Nephron progenitor cell (in vitro differentiated cells): ENCODE measurements around the gene FGG.

Source experiments
- DNase-seq: peaks from one replicate; pipeline ENCODE4 v3.0.0; 2021
- H3K27ac Mint-ChIP-seq: 2 replicates; pipeline ENCODE4 v1.8.0; 2021; ENCODE audit warnings: mild to moderate bottlenecking, moderate library complexity, mixed read lengths
- H3K27me3 Mint-ChIP-seq: 2 replicates; pipeline ENCODE4 v1.8.0; 2021; ENCODE audit warnings: mild to moderate bottlenecking, low read depth, mixed read lengths; ENCODE audit not compliant: poor library complexity
- H3K36me3 Mint-ChIP-seq: 2 replicates; pipeline ENCODE4 v1.8.0; 2021; ENCODE audit warnings: low read depth, mixed read lengths
- H3K4me1 Mint-ChIP-seq: 2 replicates; pipeline ENCODE4 v1.8.0; 2021; ENCODE audit warnings: mixed read lengths
- H3K4me3 Mint-ChIP-seq: 2 replicates; pipeline ENCODE4 v1.8.0; 2021; ENCODE audit warnings: mild to moderate bottlenecking, moderate library complexity, mixed read lengths
- H3K9me3 Mint-ChIP-seq: 2 replicates; pipeline ENCODE4 v1.8.0; 2021; ENCODE audit warnings: mild to moderate bottlenecking, moderate library complexity, mixed read lengths
- CTCF ChIP-seq: fragments of 200-600 bp; sonication (generic); IDR thresholded peaks from 2 replicates; pipeline ENCODE4 v1.5.0; 2021; ENCODE audit warnings: antibody characterized with exemption

Gene FGG

GRCh38 chr4:154612472-154613414 lies at the start of gene FGG:
Gene FGG (minus strand): TSS chr4:154612656. CDS start chr4:154612609, 47 bp downstream.
- Mint-ChIP-seq H3K27me3 (no peaks in the 10 kb centered on the region), H3K4me1 (no peaks in the 10 kb centered on the region), H3K27ac (no peak within 1 kb of the TSS), H3K36me3 (no peaks in the 10 kb centered on the region), H3K4me3 (no peak within 1 kb of the TSS), H3K9me3 (no peaks in the 10 kb centered on the region)
- no peak for DNase-seq
- no peak for TF ChIP-seq CTCF

DNA sequence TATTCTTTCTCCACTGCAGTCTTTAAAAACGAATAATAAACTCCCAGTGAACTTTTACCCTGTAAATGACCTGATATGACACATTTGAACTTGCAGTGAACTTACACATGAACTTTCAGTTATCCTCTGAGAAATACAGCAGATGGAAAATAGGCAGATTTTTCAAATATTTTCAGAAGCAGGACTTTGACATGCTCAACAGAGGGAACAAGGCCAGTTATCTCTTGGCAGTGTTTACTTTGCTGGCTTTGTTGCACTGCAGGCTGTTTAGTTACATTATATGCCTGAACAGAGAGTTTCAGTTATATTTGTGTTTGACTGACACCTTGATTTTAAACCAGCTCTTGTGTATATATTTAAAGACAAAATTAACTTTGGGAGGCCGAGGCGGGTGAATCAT lies 47.6 kb upstream of the FGG start:
- no peaks in the 10 kb centered on the region for H3K4me1 Mint-ChIP-seq
- TF ChIP-seq CTCF: no peak
- H3K27ac Mint-ChIP-seq: no peak overlapping the region
- DNase-seq: no peak
- H3K36me3 Mint-ChIP-seq: no peaks in the 10 kb centered on the region
- H3K27me3 Mint-ChIP-seq: no peaks in the 10 kb centered on the region
- no peak overlapping the region for H3K4me3 Mint-ChIP-seq
- peaks cover 6% of the 10 kb centered on the region for H3K9me3 Mint-ChIP-seq

DNA sequence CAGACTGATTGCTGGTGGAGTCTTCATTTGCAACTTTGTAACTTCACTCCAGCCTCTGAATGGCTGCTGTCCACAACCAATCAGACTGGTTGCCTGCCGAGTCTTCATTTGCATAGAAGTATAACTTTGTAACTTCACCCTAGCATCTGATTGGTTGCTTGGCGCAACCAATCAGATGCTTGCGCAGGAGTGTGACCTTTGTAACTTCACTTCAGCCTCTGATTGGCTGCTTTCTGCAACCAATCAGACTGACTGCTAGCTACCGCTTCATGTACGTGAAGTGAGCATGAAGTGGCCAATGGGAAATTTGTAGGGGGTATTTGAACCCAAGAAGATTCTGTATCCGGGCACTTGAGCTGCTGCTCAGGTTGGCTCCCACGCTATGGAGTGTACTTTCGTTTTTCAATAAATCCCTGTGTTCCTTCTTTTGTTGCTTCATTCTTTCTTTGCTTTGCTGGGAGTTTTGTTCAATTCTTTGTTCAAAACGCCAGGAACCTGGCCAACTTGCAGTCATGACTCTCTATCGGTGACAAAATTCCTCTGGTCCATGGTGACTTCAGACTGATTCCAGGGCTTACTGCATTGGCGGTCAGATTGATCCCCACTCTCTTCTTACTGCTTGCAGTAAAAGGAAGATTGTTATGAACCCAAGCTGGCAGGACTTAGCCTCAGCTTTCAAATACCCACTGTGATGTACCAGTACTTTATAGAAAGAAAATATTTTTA lies 46.4 kb upstream of the FGG start:
- Mint-ChIP-seq H3K4me3 (no peak overlapping the region), H3K36me3 (no peaks in the 10 kb centered on the region), H3K27ac (no peak overlapping the region), H3K27me3 (peaks cover 2% of the 10 kb centered on the region), H3K9me3 (peaks cover 6% of the 10 kb centered on the region), H3K4me1 (no peaks in the 10 kb centered on the region)
- no peak for TF ChIP-seq CTCF
- no peak for DNase-seq

DNA sequence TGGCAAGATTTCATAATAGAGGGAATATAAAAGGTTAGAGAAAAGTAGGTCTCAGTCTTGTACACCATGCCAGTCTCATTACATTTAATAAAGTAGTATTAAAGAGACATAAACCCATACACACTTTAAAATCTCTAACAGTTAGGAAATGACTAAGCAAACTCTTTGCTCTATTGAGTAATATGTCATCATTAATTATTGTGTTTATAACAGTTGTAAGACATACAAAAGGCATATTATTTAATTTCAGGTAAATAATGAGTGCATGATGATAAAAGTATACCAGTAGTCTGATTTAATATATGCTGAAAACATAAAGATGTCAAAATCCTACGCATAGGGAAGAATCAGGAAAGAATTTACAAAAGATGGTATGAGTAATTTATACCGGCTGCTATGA lies 31.0 kb upstream of the FGG start:
- no peak for DNase-seq
- peaks cover 3% of the 10 kb centered on the region for H3K27me3 Mint-ChIP-seq

GRCh38 chr4:154642373-154643009 lies 30.0 kb upstream of the FGG start:
- no peak for TF ChIP-seq CTCF
- Mint-ChIP-seq H3K9me3 (no peaks in the 10 kb centered on the region), H3K4me3 (no peak overlapping the region), H3K27me3 (peaks cover 3% of the 10 kb centered on the region), H3K36me3 (no peaks in the 10 kb centered on the region), H3K4me1 (peaks cover 2% of the 10 kb centered on the region), H3K27ac (no peak overlapping the region)
- no peak for DNase-seq

More for the DNA sequence above, 31.0 kb upstream of the FGG start:
- H3K9me3 Mint-ChIP-seq: peaks cover 8% of the 10 kb centered on the region
- no peaks in the 10 kb centered on the region for H3K4me1 Mint-ChIP-seq
- no peak overlapping the region for H3K27ac Mint-ChIP-seq
- TF ChIP-seq CTCF: no peak
- no peak overlapping the region for H3K4me3 Mint-ChIP-seq
- H3K36me3 Mint-ChIP-seq: no peaks in the 10 kb centered on the region
